ENCODE results near the gene AHI1. TPM values are rescaled to one million over a fixed set of nuclear protein-coding genes. Genes with fewer than 3 reads are reported as not detected.

AHI1 gene
- total RNA-seq, 1 donor, result 29.8 TPM

DNA sequence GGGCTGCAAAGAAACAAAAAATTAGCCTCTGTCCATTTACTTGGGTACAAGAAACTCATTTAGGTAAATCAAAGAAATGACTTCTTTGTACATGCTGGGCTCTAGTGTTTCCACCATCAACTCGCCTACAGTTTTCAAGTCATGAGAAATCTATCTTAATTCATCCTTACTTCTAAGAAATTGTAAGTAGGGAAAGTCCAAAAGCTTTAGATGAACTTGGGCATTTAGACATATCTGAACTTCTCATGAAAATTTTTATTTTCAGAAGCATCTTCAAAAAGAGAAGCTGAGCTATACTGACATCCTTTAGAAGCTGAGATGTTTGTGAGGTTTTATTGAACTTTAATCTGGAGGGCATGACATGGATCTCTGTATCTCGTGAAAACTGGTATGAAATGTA is 199.1 kb downstream of the AHI1 start:
- no peak for DNase-seq (ENCODE audit: low read depth)
- H3K4me3 ChIP-seq (ENCODE audit: low read depth, low read length), result no peak overlapping the region
- TF ChIP-seq, protein P1, sequence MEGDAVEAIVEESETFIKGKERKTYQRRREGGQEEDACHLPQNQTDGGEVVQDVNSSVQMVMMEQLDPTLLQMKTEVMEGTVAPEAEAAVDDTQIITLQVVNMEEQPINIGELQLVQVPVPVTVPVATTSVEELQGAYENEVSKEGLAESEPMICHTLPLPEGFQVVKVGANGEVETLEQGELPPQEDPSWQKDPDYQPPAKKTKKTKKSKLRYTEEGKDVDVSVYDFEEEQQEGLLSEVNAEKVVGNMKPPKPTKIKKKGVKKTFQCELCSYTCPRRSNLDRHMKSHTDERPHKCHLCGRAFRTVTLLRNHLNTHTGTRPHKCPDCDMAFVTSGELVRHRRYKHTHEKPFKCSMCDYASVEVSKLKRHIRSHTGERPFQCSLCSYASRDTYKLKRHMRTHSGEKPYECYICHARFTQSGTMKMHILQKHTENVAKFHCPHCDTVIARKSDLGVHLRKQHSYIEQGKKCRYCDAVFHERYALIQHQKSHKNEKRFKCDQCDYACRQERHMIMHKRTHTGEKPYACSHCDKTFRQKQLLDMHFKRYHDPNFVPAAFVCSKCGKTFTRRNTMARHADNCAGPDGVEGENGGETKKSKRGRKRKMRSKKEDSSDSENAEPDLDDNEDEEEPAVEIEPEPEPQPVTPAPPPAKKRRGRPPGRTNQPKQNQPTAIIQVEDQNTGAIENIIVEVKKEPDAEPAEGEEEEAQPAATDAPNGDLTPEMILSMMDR (IDR thresholded peaks at IDR 0.05; ENCODE audit: insufficient read depth, low read depth, low read length), result no peak

DNA sequence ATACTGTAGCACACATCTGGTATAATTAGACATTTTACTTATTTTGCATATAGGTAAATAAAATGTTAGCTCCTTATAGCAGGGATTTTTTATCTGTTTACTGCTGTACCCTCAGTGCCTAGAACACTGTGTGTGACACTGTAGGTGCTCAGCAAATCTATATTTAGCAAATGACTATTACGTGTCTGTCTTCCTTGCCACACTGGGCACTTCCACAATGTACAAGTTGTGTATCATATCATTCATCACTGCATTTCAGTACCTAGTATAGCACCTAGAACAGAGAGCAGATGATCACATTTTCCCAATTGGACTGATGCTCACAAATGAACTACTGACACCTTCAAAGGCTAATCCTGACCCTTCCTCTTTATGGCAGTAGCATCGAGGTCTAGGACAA is 200.8 kb downstream of the AHI1 start:
- no peak overlapping the region for H3K4me3 ChIP-seq (ENCODE audit: low read depth, low read length)
- DNase-seq (ENCODE audit: low read depth), result no peak
- TF ChIP-seq, protein P1 (IDR thresholded peaks at IDR 0.05; ENCODE audit: insufficient read depth, low read depth, low read length), result no peak

DNA sequence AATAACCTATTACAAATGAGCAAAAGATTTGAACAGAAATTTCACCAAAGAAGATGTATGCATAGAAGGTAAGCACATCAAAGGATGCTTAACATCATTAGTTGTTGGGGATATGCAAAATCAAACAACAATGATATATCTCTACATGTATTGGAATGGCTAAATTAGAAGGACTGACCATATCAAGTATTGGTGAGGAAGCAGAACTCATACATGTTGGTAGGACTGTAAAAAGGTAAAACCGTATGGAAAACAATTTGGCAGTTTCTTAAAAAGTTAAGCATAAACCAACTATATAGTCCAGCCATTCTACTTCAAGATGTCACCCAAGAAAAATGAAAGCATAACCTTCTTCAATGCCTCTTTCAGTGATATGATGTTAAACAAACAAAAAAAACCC is 202.5 kb downstream of the AHI1 start:
- TF ChIP-seq, protein P1 (IDR thresholded peaks at IDR 0.05; ENCODE audit: insufficient read depth, low read depth, low read length), result no peak
- H3K4me3 ChIP-seq (ENCODE audit: low read depth, low read length), result no peak overlapping the region
- no peak for DNase-seq (ENCODE audit: low read depth)

DNA sequence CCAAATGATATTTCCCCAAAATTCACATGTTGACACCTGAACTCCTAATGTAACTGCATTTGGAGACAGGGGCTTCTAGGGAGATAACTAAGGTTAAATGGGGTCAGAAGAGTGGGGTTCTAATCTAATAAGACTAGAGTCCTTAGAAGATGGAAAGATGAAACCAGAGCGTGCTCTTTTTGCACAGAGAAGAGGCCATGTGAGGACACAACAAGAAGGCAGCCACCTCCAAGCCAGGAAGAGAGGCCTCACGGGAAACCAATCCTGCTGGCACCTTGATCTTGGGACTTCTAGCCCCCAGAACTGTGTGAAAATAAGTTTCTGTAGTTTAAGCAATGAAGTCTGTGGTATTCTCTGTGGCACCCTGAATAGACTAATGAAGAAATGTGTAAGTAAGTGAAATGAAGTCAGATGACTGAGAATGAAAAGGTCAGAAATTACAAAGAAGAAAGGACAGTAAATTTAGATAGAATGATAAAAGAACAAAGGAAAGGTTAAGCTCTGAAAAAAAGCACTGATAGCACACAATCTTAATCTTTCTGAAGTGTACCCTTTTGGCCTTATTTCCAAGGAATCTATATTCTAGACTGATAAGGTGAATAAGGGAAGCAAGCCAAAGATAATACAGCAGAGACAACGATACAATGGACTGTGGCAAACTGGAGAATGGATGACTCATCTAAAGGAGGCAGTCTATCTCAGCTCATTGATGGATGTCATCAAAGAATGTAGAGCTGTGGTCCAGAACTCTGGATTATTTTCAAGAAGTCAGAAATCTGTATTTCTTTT is 206.1 kb downstream of the AHI1 start:
- no peak for DNase-seq (ENCODE audit: low read depth)
- no peak overlapping the region for H3K4me3 ChIP-seq (ENCODE audit: low read depth, low read length)
- TF ChIP-seq, protein P1 (IDR thresholded peaks at IDR 0.05; ENCODE audit: insufficient read depth, low read depth, low read length), result no peak

DNA sequence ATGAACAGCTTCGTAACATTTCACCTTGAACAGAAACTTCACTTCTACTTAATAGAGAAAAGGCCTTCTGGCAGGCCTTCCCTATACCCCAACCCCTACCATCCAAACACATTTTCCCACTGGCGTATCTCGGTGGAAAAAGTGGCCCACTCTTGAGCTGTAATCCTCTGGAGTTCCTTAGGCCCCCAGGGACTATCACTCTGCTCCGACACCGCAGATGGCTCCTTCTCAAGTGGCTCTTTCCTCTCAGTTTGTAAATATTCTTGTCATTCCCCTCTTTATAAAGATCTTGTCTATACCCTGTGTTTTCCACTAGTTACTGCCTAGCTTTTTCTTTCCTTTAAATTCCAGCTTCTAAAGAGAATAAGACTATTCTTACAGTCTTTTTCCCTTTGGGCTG is 207.7 kb downstream of the AHI1 start:
- H3K4me3 ChIP-seq (ENCODE audit: low read depth, low read length), result no peak overlapping the region
- DNase-seq (ENCODE audit: low read depth), result no peak

DNA sequence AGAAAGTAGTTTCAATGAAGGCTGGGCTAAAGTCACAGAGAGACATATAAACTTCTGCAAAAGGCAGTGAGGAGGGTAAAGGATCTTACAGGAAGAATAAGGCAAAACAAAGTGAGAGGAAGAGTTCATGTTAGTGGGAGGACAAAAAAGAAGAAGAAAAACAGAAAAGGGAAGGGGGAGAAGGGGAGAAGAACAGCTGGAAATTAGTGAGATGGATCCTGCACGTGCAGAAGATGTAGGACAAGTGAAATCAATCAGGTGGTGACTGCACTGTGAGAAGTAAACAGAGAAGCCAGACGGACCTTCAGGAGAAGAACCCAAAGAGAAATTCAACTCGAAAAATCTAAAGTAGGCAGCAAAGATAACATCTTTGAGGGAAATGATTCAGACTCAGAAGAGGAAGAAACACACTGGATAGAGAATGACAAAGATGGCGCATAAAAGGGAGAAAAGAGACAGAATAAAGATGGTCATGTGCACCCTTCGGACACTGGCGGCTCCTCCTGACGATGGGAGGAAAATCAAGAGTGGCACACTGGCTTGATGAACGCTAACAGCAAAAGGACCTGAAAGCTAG is 210.5 kb downstream of the AHI1 start:
- H3K4me3 ChIP-seq (ENCODE audit: low read depth, low read length), result no peak overlapping the region

More for the DNA sequence above, 207.7 kb downstream of the AHI1 start:
- TF ChIP-seq, protein P1 (IDR thresholded peaks at IDR 0.05; ENCODE audit: insufficient read depth, low read depth, low read length), result no peak

More for the DNA sequence above, 210.5 kb downstream of the AHI1 start:
- TF ChIP-seq, protein P1 (IDR thresholded peaks at IDR 0.05; ENCODE audit: insufficient read depth, low read depth, low read length), result no peak
- no peak for DNase-seq (ENCODE audit: low read depth)

Data from fibroblast of villous mesenchyme (primary cell).